CD4-positive, CD25-positive, alpha-beta regulatory T cell (primary cell): ENCODE results near the gene MAST4. TPM values are rescaled to one million over a fixed set of nuclear protein-coding genes. Genes with fewer than 3 reads are reported as not detected.

Experiments used
- ATAC-seq, 2 donors: fragments of 150-1000 bp; cut with Tn5 transposase; one replicate each; pipeline ENCODE4 v1.10.0; 2021; ENCODE audit warnings: low read depth in 2 of 2, moderate number of reproducible peaks in 2 of 2, moderate library complexity in 1 of 2
- DNase-seq, 3 donors: peaks; one replicate each; pipeline versions ENCODE4 v3.0.0 to v3.0.0-alpha.2; 2012 to 2022; ENCODE audit warnings: mixed read lengths in 1 of 3
- H3K27ac ChIP-seq: one replicate; pipeline ENCODE4 v1.7.0; 2013; ENCODE audit warnings: mild to moderate bottlenecking, low read length; ENCODE audit not compliant: insufficient read depth, poor library complexity, severe bottlenecking
- H3K27me3 ChIP-seq: one replicate; pipeline ENCODE4 v1.7.0; 2013; ENCODE audit warnings: low read length; ENCODE audit not compliant: control insufficient read depth, insufficient read depth
- H3K36me3 ChIP-seq: one replicate; pipeline ENCODE4 v1.7.0; 2013; ENCODE audit warnings: mild to moderate bottlenecking, low read length, moderate library complexity; ENCODE audit not compliant: control insufficient read depth, insufficient read depth
- H3K4me1 ChIP-seq: 2 replicates; pipeline ENCODE4 v1.7.0; 2013; ENCODE audit warnings: mild to moderate bottlenecking, low read length; ENCODE audit not compliant: insufficient read depth, control insufficient read depth, poor library complexity, severe bottlenecking
- H3K4me3 ChIP-seq: one replicate; pipeline ENCODE4 v1.7.0; 2013; ENCODE audit warnings: low read depth, mild to moderate bottlenecking, low read length, moderate library complexity
- H3K9me3 ChIP-seq, 2 experiments: 1 replicate in 1 of 2; 2 replicates in 1 of 2; pipeline ENCODE4 v1.7.0; 2013; ENCODE audit warnings: low read length in 2 of 2, mild to moderate bottlenecking in 1 of 2, moderate library complexity in 1 of 2; ENCODE audit not compliant: control insufficient read depth in 2 of 2
- H3K27ac Mint-ChIP-seq, 3 donors: one replicate each; pipeline ENCODE4 v1.8.0; 2020 to 2022; ENCODE audit warnings: mild to moderate bottlenecking in 3 of 3, mixed read lengths in 3 of 3, moderate library complexity in 2 of 3
- H3K27me3 Mint-ChIP-seq: one replicate; pipeline ENCODE4 v1.8.0; 2022; ENCODE audit warnings: mild to moderate bottlenecking, mixed read lengths
- H3K36me3 Mint-ChIP-seq: one replicate; pipeline ENCODE4 v1.8.0; 2020; ENCODE audit warnings: mixed read lengths
- H3K4me1 Mint-ChIP-seq, 4 donors: one replicate each; pipeline ENCODE4 v1.8.0; 2020 to 2022; ENCODE audit warnings: mixed read lengths in 4 of 4, mild to moderate bottlenecking in 1 of 4
- H3K4me3 Mint-ChIP-seq, 4 donors: one replicate each; pipeline ENCODE4 v1.8.0; 2020 to 2022; ENCODE audit warnings: mild to moderate bottlenecking in 4 of 4, mixed read lengths in 4 of 4, moderate library complexity in 3 of 4
- H3K9me3 Mint-ChIP-seq, 7 donors: one replicate each; pipeline ENCODE4 v1.8.0; 2020 to 2022; ENCODE audit warnings: mixed read lengths in 7 of 7, mild to moderate bottlenecking in 3 of 7, moderate library complexity in 2 of 7
- polyA plus RNA-seq, 4 donors: library from polyadenylated mRNA; unstranded; fragments of 300-500 nt; fragmentation: Illumina TruSeq; gene quantifications; one replicate each; pipeline ENCODE4 v1.2.3, GENCODE V29; 2021
- total RNA-seq: library from RNA; stranded (reverse); gene quantifications from one replicate; pipeline ENCODE4 v1.2.3, GENCODE V29; 2022

The MAST4 gene
- total and polyA plus RNA-seq, 5 donors from 2014 or later, result 11.7 to 54.1 (median 12.7) TPM

GRCh38 chr5:67209141-67209771 is 613.1 kb downstream of the MAST4 start:
- peaks cover 20 to 72% (median 53%) of the 10 kb centered on the region in 4 donors for H3K4me1 Mint-ChIP-seq
- peaks cover 56% of the 10 kb centered on the region for H3K4me1 ChIP-seq

GRCh38 chr5:67211926-67212325 is 615.7 kb downstream of the MAST4 start:
- Histone ChIP-seq H3K27ac (no peak overlapping the region), H3K9me3 (no peaks in the 10 kb centered on the region), H3K4me1 (peaks cover 57% of the 10 kb centered on the region), H3K36me3 (no peaks in the 10 kb centered on the region), H3K4me3 (no peak overlapping the region), H3K27me3 (no peaks in the 10 kb centered on the region)
- peak overlapping the region in 2 of 4 donors; percentile 17 to 48 for H3K4me3 Mint-ChIP-seq
- H3K27ac Mint-ChIP-seq, result peak overlapping the region; percentile 31 to 98 (median 81)
- DNase-seq (no peak), ATAC-seq (no peak)
- peaks cover 30 to 68% (median 55%) of the 10 kb centered on the region in 4 donors for H3K4me1 Mint-ChIP-seq
- H3K27me3 Mint-ChIP-seq, result no peaks in the 10 kb centered on the region
- H3K9me3 Mint-ChIP-seq, result no peaks in the 10 kb centered on the region
- no peaks in the 10 kb centered on the region for H3K36me3 Mint-ChIP-seq

More at GRCh38 chr5:67209141-67209771, 613.1 kb downstream of the MAST4 start:
- Histone ChIP-seq H3K9me3 (no peaks in the 10 kb centered on the region), H3K36me3 (no peaks in the 10 kb centered on the region), H3K27ac (peak overlapping the region; percentile 51), H3K27me3 (no peaks in the 10 kb centered on the region), H3K4me3 (peak overlapping the region; percentile 67)
- H3K27ac Mint-ChIP-seq, result peak overlapping the region; percentile 74 to 89 (median 82)
- peak; percentile 48 to 87 (median 74) for DNase-seq
- H3K27me3 Mint-ChIP-seq, result no peaks in the 10 kb centered on the region
- peak; percentile 23 to 26 for ATAC-seq
- no peaks in the 10 kb centered on the region for H3K36me3 Mint-ChIP-seq
- H3K9me3 Mint-ChIP-seq, result no peaks in the 10 kb centered on the region
- peak overlapping the region in 3 of 4 donors; percentile 24 to 50 (median 29) for H3K4me3 Mint-ChIP-seq

GRCh38 chr5:67214036-67214435 is 617.8 kb downstream of the MAST4 start:
- H3K4me3 Mint-ChIP-seq, result peak overlapping the region; percentile 10 to 47 (median 42)
- no peaks in the 10 kb centered on the region for H3K27me3 ChIP-seq

GRCh38 chr5:67214707-67215447 is 618.7 kb downstream of the MAST4 start:
- Histone ChIP-seq H3K27ac (peak overlapping the region; percentile 82), H3K9me3 (no peaks in the 10 kb centered on the region), H3K4me3 (peak overlapping the region; percentile 84), H3K27me3 (no peaks in the 10 kb centered on the region), H3K36me3 (no peaks in the 10 kb centered on the region), H3K4me1 (peaks cover 45% of the 10 kb centered on the region)
- DNase-seq (no peak), ATAC-seq (no peak)
- Mint-ChIP-seq H3K27ac (peak overlapping the region; percentile 98 to 100 (median 98)), H3K9me3 (peaks cover 0 to 3% (median 0%) of the 10 kb centered on the region in 7 donors), H3K27me3 (no peaks in the 10 kb centered on the region), H3K4me1 (peaks cover 33 to 63% (median 56%) of the 10 kb centered on the region in 4 donors), H3K36me3 (peaks cover 11% of the 10 kb centered on the region), H3K4me3 (peak overlapping the region in 3 of 4 donors; percentile 78 to 86 (median 84))

More at GRCh38 chr5:67214036-67214435, 617.8 kb downstream of the MAST4 start:
- H3K4me3 ChIP-seq, result no peak overlapping the region
- Mint-ChIP-seq H3K36me3 (peaks cover 7% of the 10 kb centered on the region), H3K27ac (peak overlapping the region; percentile 90 to 98 (median 98)), H3K9me3 (peaks cover 0 to 2% (median 0%) of the 10 kb centered on the region in 7 donors), H3K4me1 (peaks cover 33 to 65% (median 59%) of the 10 kb centered on the region in 4 donors), H3K27me3 (no peaks in the 10 kb centered on the region)
- peak overlapping the region; percentile 82 for H3K27ac ChIP-seq
- no peak for ATAC-seq
- H3K36me3 ChIP-seq, result no peaks in the 10 kb centered on the region
- no peak for DNase-seq
- H3K4me1 ChIP-seq, result peaks cover 51% of the 10 kb centered on the region
- no peaks in the 10 kb centered on the region for H3K9me3 ChIP-seq

GRCh38 chr5:67215519-67216471 is 619.6 kb downstream of the MAST4 start:
- DNase-seq, result peak; percentile 34 to 94 (median 74)
- peaks cover 48% of the 10 kb centered on the region for H3K4me1 ChIP-seq
- Mint-ChIP-seq H3K27me3 (no peaks in the 10 kb centered on the region), H3K27ac (peak overlapping the region; percentile 98 to 100 (median 98)), H3K9me3 (peaks cover 0 to 3% (median 0%) of the 10 kb centered on the region in 7 donors), H3K4me3 (peak overlapping the region; percentile 73 to 86 (median 81)), H3K36me3 (peaks cover 13% of the 10 kb centered on the region), H3K4me1 (peaks cover 33 to 65% (median 58%) of the 10 kb centered on the region in 4 donors)
- no peaks in the 10 kb centered on the region for H3K36me3 ChIP-seq
- H3K4me3 ChIP-seq, result peak overlapping the region; percentile 84
- no peaks in the 10 kb centered on the region for H3K27me3 ChIP-seq
- peak; percentile 96 to 98 for ATAC-seq
- H3K27ac ChIP-seq, result peak overlapping the region; percentile 82
- H3K9me3 ChIP-seq, result no peaks in the 10 kb centered on the region

GRCh38 chr5:67216564-67216963 is 620.4 kb downstream of the MAST4 start:
- Mint-ChIP-seq H3K4me1 (peaks cover 37 to 72% (median 63%) of the 10 kb centered on the region in 4 donors), H3K9me3 (peaks cover 0 to 3% (median 0%) of the 10 kb centered on the region in 7 donors), H3K27ac (peak overlapping the region; percentile 98 to 100 (median 98)), H3K4me3 (peak overlapping the region; percentile 73 to 86 (median 81)), H3K27me3 (no peaks in the 10 kb centered on the region), H3K36me3 (peaks cover 13% of the 10 kb centered on the region)
- Histone ChIP-seq H3K27me3 (no peaks in the 10 kb centered on the region), H3K4me3 (peak overlapping the region; percentile 84), H3K9me3 (no peaks in the 10 kb centered on the region), H3K4me1 (peaks cover 56% of the 10 kb centered on the region), H3K27ac (peak overlapping the region; percentile 82), H3K36me3 (no peaks in the 10 kb centered on the region)
- no peak for DNase-seq
- ATAC-seq, result no peak
